GM19395 (cell line): Measurements from ENCODE around the gene GPR149.

Experiments
- ATAC-seq: cut with Tn5 transposase; IDR thresholded peaks from one replicate; pipeline ENCODE4 v1.9.1; 2021; ENCODE audit warnings: mild to moderate bottlenecking, moderate library complexity; ENCODE audit not compliant: unreplicated experiment

Gene GPR149

DNA sequence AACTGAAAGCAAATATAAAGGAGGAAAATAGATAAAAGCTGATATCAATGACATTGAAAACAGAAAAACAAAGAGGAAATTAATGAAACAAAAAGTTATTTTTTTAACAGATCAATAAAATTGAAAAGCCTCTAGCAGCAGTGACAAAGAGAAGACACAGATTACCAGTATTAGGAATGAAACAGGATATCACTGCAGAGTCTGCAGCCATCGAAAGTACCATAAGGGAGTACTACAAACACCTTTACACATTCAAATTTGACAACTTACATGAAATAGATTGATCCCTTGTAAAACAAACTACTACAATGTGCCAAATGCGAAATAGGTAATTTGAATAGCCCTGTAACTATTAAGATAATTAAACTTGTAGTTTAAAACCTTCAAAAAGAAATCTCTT lies 80.8 kb downstream of the GPR149 start:
- no peak for ATAC-seq

DNA sequence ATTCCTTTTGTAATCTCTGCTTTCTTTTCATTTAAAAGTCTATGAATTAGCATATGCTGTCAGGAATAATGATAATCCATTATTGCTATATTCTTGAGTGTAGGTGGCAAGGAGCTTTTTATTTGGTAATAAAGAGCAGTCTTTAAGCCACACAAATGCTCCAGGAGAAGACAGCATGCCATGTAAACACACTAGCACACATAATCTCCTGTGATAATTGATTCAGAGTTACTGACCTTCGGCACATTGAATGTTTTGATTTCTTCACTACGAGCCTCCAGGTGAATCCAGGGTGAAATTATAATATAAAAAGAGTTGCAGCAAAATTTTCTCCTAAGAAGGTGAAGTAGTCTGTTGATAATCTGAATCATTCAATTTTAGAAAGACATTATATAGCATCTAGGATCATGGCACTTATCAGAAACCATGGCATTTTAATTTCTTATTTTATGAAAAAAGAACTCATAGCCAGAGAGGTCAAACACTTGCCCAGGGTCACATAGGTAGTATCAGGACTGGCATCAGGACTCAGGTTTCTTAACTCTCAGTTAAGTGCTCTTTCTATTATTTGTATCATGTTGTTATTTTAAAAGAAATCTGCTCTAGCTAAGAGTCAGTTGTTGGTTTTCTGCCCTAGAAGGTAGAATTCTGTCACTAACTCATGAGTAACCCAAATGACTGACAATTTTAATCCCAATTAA lies 84.4 kb downstream of the GPR149 start:
- no peak for ATAC-seq

DNA sequence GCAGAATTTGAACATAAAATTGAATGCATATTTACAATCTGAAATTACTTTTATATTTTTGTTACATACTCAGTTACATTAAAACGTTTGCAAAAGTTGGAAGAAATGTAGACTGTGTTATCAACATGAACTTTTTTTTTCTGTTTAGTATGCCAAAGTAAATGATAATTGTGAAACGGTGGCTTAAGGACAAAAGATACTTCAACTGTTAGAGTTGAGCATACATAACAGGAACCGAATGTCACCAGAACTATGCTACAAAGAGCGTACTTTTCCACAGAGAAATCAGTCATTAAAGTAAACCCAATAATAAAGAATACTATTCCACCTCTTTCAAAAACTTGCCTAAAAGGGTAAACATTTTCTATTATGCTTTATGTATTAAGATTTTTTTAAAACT lies 91.4 kb downstream of the GPR149 start:
- ATAC-seq: no peak

DNA sequence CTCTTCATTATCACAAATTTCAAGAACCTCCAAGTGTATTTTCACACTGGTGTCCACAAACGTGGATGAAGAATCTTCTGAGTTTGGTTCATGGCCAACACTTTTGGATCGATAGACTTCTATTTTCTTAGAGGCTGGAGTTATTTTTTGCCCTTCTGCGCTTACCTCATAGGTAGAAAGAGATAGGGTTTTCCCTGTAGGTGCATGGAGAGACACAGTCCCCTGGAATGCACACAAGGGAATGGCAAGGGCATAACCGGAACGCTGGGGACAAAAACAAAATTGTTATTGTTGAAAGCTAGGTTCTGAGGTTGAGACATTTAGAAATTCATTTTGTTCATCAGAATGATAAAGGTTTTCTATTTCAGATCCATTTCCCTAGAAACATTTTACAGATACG lies 92.0 kb downstream of the GPR149 start:
- no peak for ATAC-seq

GRCh38 chr3:154334973-154335420 lies 95.0 kb downstream of the GPR149 start:
- no peak for ATAC-seq

GRCh38 chr3:154327871-154328270 lies 102.1 kb downstream of the GPR149 start:
- no peak for ATAC-seq

- no peak for ATAC-seq
These were observed 105.1 kb downstream of the GPR149 start for GRCh38 chr3:154324919-154325318.

GRCh38 chr3:154323891-154324738 lies 105.9 kb downstream of the GPR149 start, which contains the start of gene DHX36:
Gene DHX36, minus strand, starts transcription at chr3:154324487. Its CDS starts 71 bp downstream, at chr3:154324416.
- ATAC-seq: peak; percentile 94

DNA sequence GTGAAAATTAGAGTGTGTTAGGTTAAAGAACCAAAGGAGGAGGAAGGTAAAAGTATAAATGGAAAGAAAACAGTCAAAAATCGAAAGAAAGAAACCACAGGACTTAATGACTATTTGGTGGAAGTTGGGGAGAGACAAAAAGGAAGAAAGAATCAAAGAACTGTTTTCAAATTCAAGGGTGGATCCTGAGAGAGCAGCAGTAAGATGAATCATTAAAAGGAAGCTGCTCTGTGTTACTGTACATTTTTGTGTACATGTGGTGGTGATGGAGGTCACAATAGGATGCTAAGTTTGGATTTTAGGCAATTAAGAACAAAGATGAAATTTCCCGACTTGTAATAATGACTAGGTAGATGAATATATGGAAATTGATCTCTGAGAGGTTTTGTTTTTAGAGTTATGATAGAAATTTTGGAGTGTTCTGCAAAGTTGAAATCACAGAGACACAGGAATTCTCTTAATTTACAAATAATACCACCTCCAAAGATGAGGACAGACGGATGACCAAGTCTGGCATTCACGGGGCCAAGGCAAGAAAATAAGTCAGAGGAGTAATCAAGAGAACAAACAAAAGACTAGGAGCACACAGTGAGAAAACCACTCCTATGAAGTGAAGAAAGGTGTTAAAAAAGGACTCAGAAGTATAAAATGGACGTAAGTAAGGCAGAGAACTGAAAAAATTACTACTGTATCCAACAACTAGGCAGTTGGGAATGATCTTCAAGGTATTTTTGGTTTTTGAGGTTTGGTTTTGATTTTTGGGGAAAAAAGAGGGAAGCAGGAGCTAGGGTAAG lies 112.8 kb downstream of the GPR149 start:
- ATAC-seq: no peak

GRCh38 chr3:154314152-154314551 lies 115.8 kb downstream of the GPR149 start:
- ATAC-seq: no peak

DNA sequence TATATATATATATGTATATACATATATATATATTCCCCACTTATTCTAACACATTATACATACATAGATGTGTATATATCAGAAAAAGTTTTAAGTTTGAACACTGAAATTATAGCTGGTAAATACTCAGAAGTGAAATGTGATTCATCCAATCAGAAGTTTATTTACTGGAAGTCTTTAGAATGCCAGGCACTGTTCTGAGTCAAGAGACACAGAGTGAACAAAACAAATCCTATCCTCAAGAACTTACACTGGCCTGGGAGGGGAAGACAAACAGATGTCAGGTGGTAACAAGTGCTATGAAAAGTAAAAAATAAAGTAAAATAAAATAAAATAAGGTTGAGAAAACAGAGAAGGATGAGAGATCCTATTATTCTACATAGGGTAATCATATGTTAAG lies 119.2 kb downstream of the GPR149 start:
- no peak for ATAC-seq

- no peak for ATAC-seq
These were observed 122.6 kb downstream of the GPR149 start for GRCh38 chr3:154307363-154307762.

DNA sequence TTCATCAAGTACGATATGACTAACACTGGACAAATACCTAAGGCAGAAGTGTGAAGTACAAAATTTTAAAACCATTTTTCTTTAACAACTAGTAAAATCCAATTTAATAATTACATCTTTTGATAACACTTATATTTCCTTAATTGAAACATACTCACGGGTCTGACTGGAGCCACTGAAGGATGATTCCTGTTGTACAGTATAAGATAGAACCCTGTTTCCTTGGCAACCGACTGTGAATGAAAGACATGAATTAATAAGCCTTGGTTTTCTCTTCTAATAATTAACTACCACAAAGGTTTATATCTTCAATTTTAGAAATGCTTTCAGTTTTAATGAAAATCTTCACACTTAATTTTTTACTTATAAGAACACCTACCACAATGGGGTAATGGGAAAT lies 125.1 kb downstream of the GPR149 start:
- peak; percentile 65 for ATAC-seq

GRCh38 chr3:154304116-154304786 lies 125.7 kb downstream of the GPR149 start:
- no peak for ATAC-seq

GRCh38 chr3:154301561-154301960 lies 128.4 kb downstream of the GPR149 start:
- ATAC-seq: no peak

DNA sequence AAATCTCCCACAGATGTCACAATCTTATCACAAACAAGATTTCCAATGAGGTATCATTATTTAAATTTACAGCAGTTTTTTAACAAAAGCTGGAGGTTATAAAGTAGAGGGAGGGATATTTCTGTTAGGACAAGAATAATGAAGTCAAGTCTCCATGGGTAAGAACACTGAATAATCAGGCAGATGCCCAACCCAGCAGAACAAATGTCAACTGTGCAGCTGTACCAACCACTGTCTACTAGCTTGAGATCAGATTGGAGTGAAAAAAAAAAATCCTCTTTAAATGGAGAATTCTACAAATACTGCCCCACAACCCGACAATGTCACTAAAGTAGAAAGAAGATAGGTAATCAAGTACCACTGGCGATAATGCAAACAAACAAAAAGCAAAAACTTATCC lies 136.0 kb downstream of the GPR149 start:
- no peak for ATAC-seq

DNA sequence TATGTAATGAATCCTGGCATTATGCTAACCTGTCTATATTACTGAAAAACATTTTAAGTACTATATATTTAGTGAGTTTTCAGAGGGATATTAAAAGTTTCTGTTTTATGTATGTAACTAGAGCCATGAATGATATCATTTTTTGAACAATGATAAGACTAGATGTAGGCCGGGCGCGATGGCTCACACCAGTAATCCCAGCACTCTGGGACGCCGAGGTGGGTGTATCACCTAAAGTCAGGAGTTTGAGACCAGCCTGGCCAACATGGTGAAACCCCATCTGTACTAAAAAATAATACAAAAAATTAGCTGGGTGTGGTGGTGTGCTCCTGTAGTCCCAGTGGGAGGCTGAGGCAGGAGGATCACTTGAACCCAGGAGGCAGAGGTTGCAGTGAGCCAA lies 139.8 kb downstream of the GPR149 start:
- no peak for ATAC-seq
